Measurements from ENCODE around the gene ELOVL4. TPM values are rescaled to one million over a fixed set of nuclear protein-coding genes. Genes with fewer than 3 reads are reported as not detected.

Gene ELOVL4
- total and polyA plus RNA-seq, 2 of the 13 experiments (the other 11 are each of a cell fraction or from before 2014, with no cell fraction given), result 0.04 TPM; not detected in 1

- TF ChIP-seq BRF2 (CRISPR knock-in tag; IDR thresholded peaks at IDR 0.05) (no peak), NFYC (CRISPR knock-in tag; IDR thresholded peaks at IDR 0.05) (no peak), ZNF552 (CRISPR knock-in tag; IDR thresholded peaks at IDR 0.05; ENCODE audit: borderline replicate concordance) (no peak), ZNF207 (IDR thresholded peaks at IDR 0.05; ENCODE audit: borderline replicate concordance) (no peak), ZNF121 (CRISPR knock-in tag; IDR thresholded peaks at IDR 0.05) (no peak), SNAPC4 (CRISPR knock-in tag; IDR thresholded peaks at IDR 0.05) (no peak), ZNF431 (CRISPR knock-in tag; IDR thresholded peaks at IDR 0.05; ENCODE audit: borderline replicate concordance, low read depth) (no peak), TOE1 (CRISPR knock-in tag; IDR thresholded peaks at IDR 0.05) (no peak)
These were observed 34.0 kb downstream of the ELOVL4 start (continued) for GRCh38 chr6:79913369-79913768.
